Liver (tissue), 3 donors: ENCODE data around the gene RAB31.

Source experiments
- EGR1 ChIP-seq, 2 donors: IDR thresholded peaks; 2 replicates each; pipeline ENCODE4 v1.6.1; 2016 to 2018; ENCODE audit warnings: antibody characterized with exemption in 2 of 2, low read depth in 2 of 2
- FOXA1 ChIP-seq: IDR thresholded peaks from 2 replicates; pipeline ENCODE4 v1.6.1; 2016; ENCODE audit warnings: antibody characterized with exemption
- RAD21 ChIP-seq, 2 donors: IDR thresholded peaks; 2 replicates each; pipeline ENCODE4 v1.6.1; 2016; ENCODE audit warnings: antibody characterized with exemption in 2 of 2, mild to moderate bottlenecking in 2 of 2
- YY1 ChIP-seq: IDR thresholded peaks from 2 replicates; pipeline ENCODE4 v1.6.1; 2016; ENCODE audit warnings: antibody characterized with exemption, mild to moderate bottlenecking
- TF ChIP-seq, protein P1 (sequence below): IDR thresholded peaks from 2 replicates; pipeline ENCODE4 v1.6.1; 2016; ENCODE audit warnings: antibody characterized with exemption
- TF ChIP-seq, protein P2 (sequence below): fragments of 150-350 bp; IDR thresholded peaks from 2 replicates; pipeline ENCODE4 v1.5.1; 2017; ENCODE audit warnings: improper control_type of control experiment, low read depth, low read length; ENCODE audit not compliant: missing input control
- TF ChIP-seq, protein P3 (sequence below): IDR thresholded peaks from 2 replicates; pipeline ENCODE4 v1.6.1; 2016; ENCODE audit warnings: antibody characterized with exemption
- donor health status: healthy.
- donor health status: healthy.

DNA sequence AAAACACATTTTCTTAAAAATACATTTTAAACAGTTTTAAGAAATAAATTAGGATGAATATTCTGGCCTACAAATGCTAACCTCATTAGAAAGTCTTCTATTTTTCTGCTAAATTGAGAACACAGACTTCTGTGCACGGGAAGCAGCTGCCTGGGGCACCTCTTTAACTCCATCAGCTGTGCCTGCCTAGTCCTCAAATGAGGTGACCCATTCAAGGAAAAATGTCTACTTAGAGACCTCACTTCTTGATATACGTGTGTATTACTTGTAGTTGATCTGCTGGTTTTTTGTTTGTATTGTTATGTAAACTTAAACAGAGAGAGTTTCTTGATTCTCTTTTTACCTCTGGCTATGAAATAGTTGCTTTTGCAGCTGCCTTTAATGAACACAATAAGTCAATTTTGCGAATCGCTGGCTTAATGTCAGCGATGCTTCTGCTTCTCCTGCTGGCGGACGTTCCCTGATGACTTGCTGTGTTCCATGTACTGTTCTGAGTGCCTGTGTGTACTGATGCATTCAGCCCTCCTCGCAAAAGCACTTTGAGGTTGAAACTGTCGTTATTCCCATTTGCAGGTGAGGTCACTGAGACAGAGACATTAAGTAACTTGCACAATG lies 88.9 kb downstream of the RAB31 start:
- TF ChIP-seq, protein P1, sequence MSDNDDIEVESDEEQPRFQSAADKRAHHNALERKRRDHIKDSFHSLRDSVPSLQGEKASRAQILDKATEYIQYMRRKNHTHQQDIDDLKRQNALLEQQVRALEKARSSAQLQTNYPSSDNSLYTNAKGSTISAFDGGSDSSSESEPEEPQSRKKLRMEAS = no peak
- TF ChIP-seq, protein P2, sequence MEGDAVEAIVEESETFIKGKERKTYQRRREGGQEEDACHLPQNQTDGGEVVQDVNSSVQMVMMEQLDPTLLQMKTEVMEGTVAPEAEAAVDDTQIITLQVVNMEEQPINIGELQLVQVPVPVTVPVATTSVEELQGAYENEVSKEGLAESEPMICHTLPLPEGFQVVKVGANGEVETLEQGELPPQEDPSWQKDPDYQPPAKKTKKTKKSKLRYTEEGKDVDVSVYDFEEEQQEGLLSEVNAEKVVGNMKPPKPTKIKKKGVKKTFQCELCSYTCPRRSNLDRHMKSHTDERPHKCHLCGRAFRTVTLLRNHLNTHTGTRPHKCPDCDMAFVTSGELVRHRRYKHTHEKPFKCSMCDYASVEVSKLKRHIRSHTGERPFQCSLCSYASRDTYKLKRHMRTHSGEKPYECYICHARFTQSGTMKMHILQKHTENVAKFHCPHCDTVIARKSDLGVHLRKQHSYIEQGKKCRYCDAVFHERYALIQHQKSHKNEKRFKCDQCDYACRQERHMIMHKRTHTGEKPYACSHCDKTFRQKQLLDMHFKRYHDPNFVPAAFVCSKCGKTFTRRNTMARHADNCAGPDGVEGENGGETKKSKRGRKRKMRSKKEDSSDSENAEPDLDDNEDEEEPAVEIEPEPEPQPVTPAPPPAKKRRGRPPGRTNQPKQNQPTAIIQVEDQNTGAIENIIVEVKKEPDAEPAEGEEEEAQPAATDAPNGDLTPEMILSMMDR = no peak
- TF ChIP-seq, protein P3, sequence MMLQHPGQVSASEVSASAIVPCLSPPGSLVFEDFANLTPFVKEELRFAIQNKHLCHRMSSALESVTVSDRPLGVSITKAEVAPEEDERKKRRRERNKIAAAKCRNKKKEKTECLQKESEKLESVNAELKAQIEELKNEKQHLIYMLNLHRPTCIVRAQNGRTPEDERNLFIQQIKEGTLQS = no peak
- TF ChIP-seq EGR1 (IDR thresholded peaks at IDR 0.05; ENCODE audit: low read depth in 2 of 2) (no peak), RAD21 (IDR thresholded peaks at IDR 0.05) (no peak), YY1 (no peak), FOXA1 (no peak)
